Lower leg skin (tissue), 3 donors: ENCODE data around the gene TNFRSF8.

Experiments used
- POLR2A ChIP-seq, 2 donors: fragments of 450-650 bp; IDR thresholded peaks; one replicate each; pipeline ENCODE4 v1.6.1; 2016 to 2017; ENCODE audit warnings: antibody characterized with exemption in 2 of 2, mild to moderate bottlenecking in 1 of 2, moderate library complexity in 1 of 2
- TF ChIP-seq, protein P1 (sequence below), 3 donors: fragments of 450-650 bp; IDR thresholded peaks; one replicate each; pipeline ENCODE4 v1.5.1; 2016; ENCODE audit warnings: antibody characterized with exemption in 3 of 3, mild to moderate bottlenecking in 3 of 3, moderate library complexity in 2 of 3

DNA sequence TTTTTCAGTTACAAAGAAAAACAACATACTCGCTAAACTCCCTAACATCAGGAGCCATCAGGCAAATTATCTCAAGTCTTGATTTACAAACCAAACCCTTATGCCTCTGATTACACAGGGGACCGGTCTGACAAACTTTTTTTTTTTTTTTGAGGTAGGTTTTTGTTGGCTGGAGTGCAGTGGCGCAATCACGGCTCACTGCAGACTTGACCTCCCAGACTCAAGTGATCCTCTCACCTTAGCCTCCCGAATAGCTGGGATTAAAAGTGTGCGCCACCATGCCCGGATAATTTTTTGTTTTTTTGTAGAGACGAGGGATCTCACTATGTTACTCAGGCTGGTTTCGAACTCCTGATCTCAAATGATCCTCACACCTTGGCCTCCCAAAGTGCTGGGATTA lies 47.6 kb upstream of the TNFRSF8 start:
- TF ChIP-seq, protein P1, sequence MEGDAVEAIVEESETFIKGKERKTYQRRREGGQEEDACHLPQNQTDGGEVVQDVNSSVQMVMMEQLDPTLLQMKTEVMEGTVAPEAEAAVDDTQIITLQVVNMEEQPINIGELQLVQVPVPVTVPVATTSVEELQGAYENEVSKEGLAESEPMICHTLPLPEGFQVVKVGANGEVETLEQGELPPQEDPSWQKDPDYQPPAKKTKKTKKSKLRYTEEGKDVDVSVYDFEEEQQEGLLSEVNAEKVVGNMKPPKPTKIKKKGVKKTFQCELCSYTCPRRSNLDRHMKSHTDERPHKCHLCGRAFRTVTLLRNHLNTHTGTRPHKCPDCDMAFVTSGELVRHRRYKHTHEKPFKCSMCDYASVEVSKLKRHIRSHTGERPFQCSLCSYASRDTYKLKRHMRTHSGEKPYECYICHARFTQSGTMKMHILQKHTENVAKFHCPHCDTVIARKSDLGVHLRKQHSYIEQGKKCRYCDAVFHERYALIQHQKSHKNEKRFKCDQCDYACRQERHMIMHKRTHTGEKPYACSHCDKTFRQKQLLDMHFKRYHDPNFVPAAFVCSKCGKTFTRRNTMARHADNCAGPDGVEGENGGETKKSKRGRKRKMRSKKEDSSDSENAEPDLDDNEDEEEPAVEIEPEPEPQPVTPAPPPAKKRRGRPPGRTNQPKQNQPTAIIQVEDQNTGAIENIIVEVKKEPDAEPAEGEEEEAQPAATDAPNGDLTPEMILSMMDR (IDR thresholded peaks at IDR 0.05), result no peak
- TF ChIP-seq POLR2A (IDR thresholded peaks at IDR 0.05), result no peak
